Chondrocyte (in vitro differentiated cells): ENCODE results near the gene PRRC2C. TPM values are rescaled to one million over a fixed set of nuclear protein-coding genes. Genes with fewer than 3 reads are reported as not detected.
"Not testable (repeated sequence)": the region's sequence is repeated elsewhere in the genome, so short reads cannot be mapped to it uniquely, and the experiment has no call there.

Experiments
- DNase-seq: peaks from one replicate; pipeline ENCODE4 v3.0.0; 2021; ENCODE audit warnings: mixed read lengths, low spot score
- H3K27ac Mint-ChIP-seq: one replicate; pipeline ENCODE4 v1.8.0; 2021; ENCODE audit warnings: mild to moderate bottlenecking, moderate library complexity, mixed read lengths; ENCODE audit not compliant: unreplicated experiment
- H3K27me3 Mint-ChIP-seq: 2 replicates; pipeline ENCODE4 v1.8.0; 2021; ENCODE audit warnings: low read depth, mixed read lengths
- H3K36me3 Mint-ChIP-seq: 2 replicates; pipeline ENCODE4 v1.8.0; 2021; ENCODE audit warnings: low read depth, mixed read lengths
- H3K4me1 Mint-ChIP-seq: 2 replicates; pipeline ENCODE4 v1.8.0; 2021; ENCODE audit warnings: low read depth, mild to moderate bottlenecking, mixed read lengths
- H3K4me3 Mint-ChIP-seq: one replicate; pipeline ENCODE4 v1.8.0; 2021; ENCODE audit warnings: mild to moderate bottlenecking, moderate library complexity, mixed read lengths; ENCODE audit not compliant: unreplicated experiment
- H3K9me3 Mint-ChIP-seq: 2 replicates; pipeline ENCODE4 v1.8.0; 2021; ENCODE audit warnings: low read depth, mixed read lengths
- CTCF ChIP-seq: fragments of 200-600 bp; sonication (generic); IDR thresholded peaks from 2 replicates; pipeline ENCODE4 v1.5.0; 2021; ENCODE audit warnings: antibody characterized with exemption, mild to moderate bottlenecking, moderate library complexity
- total RNA-seq: library from RNA; stranded (reverse); gene quantifications from 3 replicates; pipeline ENCODE4 v1.2.1, GENCODE V29; 2021

The PRRC2C gene
- total RNA-seq, 1 donor from 2014 or later: 146 TPM

GRCh38 chr1:171530676-171531075 is 45.3 kb downstream of the PRRC2C start:
- no peak overlapping the region for H3K27ac Mint-ChIP-seq
- no peak for TF ChIP-seq CTCF
- H3K27me3 Mint-ChIP-seq: no peaks in the 10 kb centered on the region
- H3K36me3 Mint-ChIP-seq: peaks cover 44% of the 10 kb centered on the region
- no peak overlapping the region for H3K4me3 Mint-ChIP-seq
- H3K9me3 Mint-ChIP-seq: no peaks in the 10 kb centered on the region
- no peaks in the 10 kb centered on the region for H3K4me1 Mint-ChIP-seq
- DNase-seq: no peak

GRCh38 chr1:171532520-171532919 is 47.2 kb downstream of the PRRC2C start:
- Mint-ChIP-seq H3K36me3 (peaks cover 51% of the 10 kb centered on the region), H3K4me1 (no peaks in the 10 kb centered on the region), H3K27ac (peak overlapping the region; percentile 74)

GRCh38 chr1:171545523-171545922 is 60.2 kb downstream of the PRRC2C start:
- Mint-ChIP-seq H3K4me1 (no peaks in the 10 kb centered on the region), H3K36me3 (peaks cover 39% of the 10 kb centered on the region), H3K4me3 (no peak overlapping the region), H3K27me3 (no peaks in the 10 kb centered on the region), H3K9me3 (no peaks in the 10 kb centered on the region), H3K27ac (no peak overlapping the region)
- no peak for TF ChIP-seq CTCF
- DNase-seq: no peak

More at GRCh38 chr1:171532520-171532919, 47.2 kb downstream of the PRRC2C start:
- no peak for TF ChIP-seq CTCF
- no peak overlapping the region for H3K4me3 Mint-ChIP-seq
- H3K27me3 Mint-ChIP-seq: no peaks in the 10 kb centered on the region
- no peak for DNase-seq
- H3K9me3 Mint-ChIP-seq: no peaks in the 10 kb centered on the region

GRCh38 chr1:171550050-171550449 is 64.7 kb downstream of the PRRC2C start:
- DNase-seq: no peak
- Mint-ChIP-seq H3K27me3 (no peaks in the 10 kb centered on the region), H3K27ac (no peak overlapping the region), H3K9me3 (no peaks in the 10 kb centered on the region), H3K4me1 (no peaks in the 10 kb centered on the region), H3K4me3 (no peak overlapping the region), H3K36me3 (peaks cover 48% of the 10 kb centered on the region)
- TF ChIP-seq CTCF: no peak

- not testable (repeated sequence) for DNase-seq, H3K9me3 Mint-ChIP-seq, H3K4me1 Mint-ChIP-seq, H3K27ac Mint-ChIP-seq, H3K27me3 Mint-ChIP-seq, H3K4me3 Mint-ChIP-seq
- peaks cover 52% of the 10 kb centered on the region for H3K36me3 Mint-ChIP-seq
These were observed 65.3 kb downstream of the PRRC2C start for GRCh38 chr1:171550598-171551100.

GRCh38 chr1:171553960-171554359 is 68.6 kb downstream of the PRRC2C start:
- DNase-seq, H3K9me3 Mint-ChIP-seq, H3K4me3 Mint-ChIP-seq, H3K27me3 Mint-ChIP-seq, H3K4me1 Mint-ChIP-seq, H3K27ac Mint-ChIP-seq: not testable (repeated sequence)
- H3K36me3 Mint-ChIP-seq: peaks cover 71% of the 10 kb centered on the region
